ENCODE measurements around the gene POU4F2.

DNA sequence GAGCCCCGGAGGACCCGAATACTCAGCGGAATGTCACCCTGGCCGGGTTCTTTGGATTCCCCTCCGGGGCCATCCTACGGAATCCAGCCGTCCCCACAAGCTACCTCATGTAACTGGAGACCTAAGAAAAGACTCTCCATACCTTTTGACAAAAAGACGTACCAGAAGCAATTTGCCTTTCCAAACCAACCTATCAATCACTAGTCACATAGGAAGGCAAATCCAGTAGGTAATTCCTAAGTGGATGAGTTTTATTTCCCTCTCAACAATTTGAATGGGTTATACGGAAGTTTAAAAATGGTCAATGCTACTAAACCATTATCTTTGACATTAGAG, 16.8 kb downstream of the POU4F2 start:
- TF ChIP-seq CTCF (IDR thresholded peaks at IDR 0.05; ENCODE audit: insufficient read depth, low read length) (no peak), GABPA (IDR thresholded peaks at IDR 0.05; ENCODE audit: low read depth) (no peak), POLR2AphosphoS5 (IDR thresholded peaks at IDR 0.05; ENCODE audit: low read depth) (no peak)
- TF ChIP-seq, protein P1, sequence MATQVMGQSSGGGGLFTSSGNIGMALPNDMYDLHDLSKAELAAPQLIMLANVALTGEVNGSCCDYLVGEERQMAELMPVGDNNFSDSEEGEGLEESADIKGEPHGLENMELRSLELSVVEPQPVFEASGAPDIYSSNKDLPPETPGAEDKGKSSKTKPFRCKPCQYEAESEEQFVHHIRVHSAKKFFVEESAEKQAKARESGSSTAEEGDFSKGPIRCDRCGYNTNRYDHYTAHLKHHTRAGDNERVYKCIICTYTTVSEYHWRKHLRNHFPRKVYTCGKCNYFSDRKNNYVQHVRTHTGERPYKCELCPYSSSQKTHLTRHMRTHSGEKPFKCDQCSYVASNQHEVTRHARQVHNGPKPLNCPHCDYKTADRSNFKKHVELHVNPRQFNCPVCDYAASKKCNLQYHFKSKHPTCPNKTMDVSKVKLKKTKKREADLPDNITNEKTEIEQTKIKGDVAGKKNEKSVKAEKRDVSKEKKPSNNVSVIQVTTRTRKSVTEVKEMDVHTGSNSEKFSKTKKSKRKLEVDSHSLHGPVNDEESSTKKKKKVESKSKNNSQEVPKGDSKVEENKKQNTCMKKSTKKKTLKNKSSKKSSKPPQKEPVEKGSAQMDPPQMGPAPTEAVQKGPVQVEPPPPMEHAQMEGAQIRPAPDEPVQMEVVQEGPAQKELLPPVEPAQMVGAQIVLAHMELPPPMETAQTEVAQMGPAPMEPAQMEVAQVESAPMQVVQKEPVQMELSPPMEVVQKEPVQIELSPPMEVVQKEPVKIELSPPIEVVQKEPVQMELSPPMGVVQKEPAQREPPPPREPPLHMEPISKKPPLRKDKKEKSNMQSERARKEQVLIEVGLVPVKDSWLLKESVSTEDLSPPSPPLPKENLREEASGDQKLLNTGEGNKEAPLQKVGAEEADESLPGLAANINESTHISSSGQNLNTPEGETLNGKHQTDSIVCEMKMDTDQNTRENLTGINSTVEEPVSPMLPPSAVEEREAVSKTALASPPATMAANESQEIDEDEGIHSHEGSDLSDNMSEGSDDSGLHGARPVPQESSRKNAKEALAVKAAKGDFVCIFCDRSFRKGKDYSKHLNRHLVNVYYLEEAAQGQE (IDR thresholded peaks at IDR 0.05; ENCODE audit: insufficient replicate concordance, low read depth) = no peak
